ENCODE measurements around the gene FAM236B.
"Not testable (repeated sequence)": the region's sequence is repeated elsewhere in the genome, so short reads cannot be mapped to it uniquely, and the experiment has no call there.

The FAM236B gene

GRCh38 chrX:72782560-72782959 is at the start of gene FAM236B:
Gene FAM236B, minus strand, starts transcription at chrX:72782660. Its CDS starts 100 bp downstream, at chrX:72782560.
- not testable (repeated sequence) for DNase-seq (ENCODE audit: low spot score)

GRCh38 chrX:72830701-72831100 is 48.2 kb upstream of the FAM236B start:
- DNase-seq (ENCODE audit: low spot score), result not testable (repeated sequence)

- DNase-seq (ENCODE audit: low spot score), result not testable (repeated sequence)
Observed at GRCh38 chrX:72808110-72808509, 25.6 kb upstream of the FAM236B start, which contains the start of gene FAM236D. Gene FAM236D, minus strand, starts transcription at chrX:72808210. Its CDS starts 100 bp downstream, at chrX:72808110.

- not testable (repeated sequence) for DNase-seq (ENCODE audit: low spot score)
Observed at GRCh38 chrX:72790390-72790789, 7.9 kb upstream of the FAM236B start.

- DNase-seq (ENCODE audit: low spot score), result not testable (repeated sequence)
Observed at GRCh38 chrX:72788142-72788541, 5.7 kb upstream of the FAM236B start.

GRCh38 chrX:72783964-72784363 is 1.5 kb upstream of the FAM236B start:
- DNase-seq (ENCODE audit: low spot score), result not testable (repeated sequence)

GRCh38 chrX:72783365-72783936 is 991 bp upstream of the FAM236B start:
- DNase-seq (ENCODE audit: low spot score), result not testable (repeated sequence)

GRCh38 chrX:72778146-72778545 is 4.3 kb downstream of the FAM236B start:
- DNase-seq (ENCODE audit: low spot score), result not testable (repeated sequence)

GRCh38 chrX:72777467-72777790 is 5.0 kb downstream of the FAM236B start:
- DNase-seq (ENCODE audit: low spot score), result not testable (repeated sequence)

GRCh38 chrX:72776653-72777466 is 5.6 kb downstream of the FAM236B start, which contains the start of gene DMRTC1B:
Gene DMRTC1B, plus strand, starts transcription at chrX:72776890. Its CDS starts 68,246 bp downstream, at chrX:72845136.
- not testable (repeated sequence) for DNase-seq (ENCODE audit: low spot score)

- not testable (repeated sequence) for DNase-seq (ENCODE audit: low spot score)
Observed at GRCh38 chrX:72760454-72760853, 22.0 kb downstream of the FAM236B start.

GRCh38 chrX:72748545-72748944 is 33.9 kb downstream of the FAM236B start:
- not testable (repeated sequence) for DNase-seq (ENCODE audit: low spot score)

GRCh38 chrX:72745546-72745945 is 36.9 kb downstream of the FAM236B start:
- DNase-seq (ENCODE audit: low spot score), result not testable (repeated sequence)

GRCh38 chrX:72735561-72735960 is 46.9 kb downstream of the FAM236B start:
- no peak for DNase-seq (ENCODE audit: low spot score)

GRCh38 chrX:72733636-72734035 is 48.8 kb downstream of the FAM236B start:
- not testable (repeated sequence) for DNase-seq (ENCODE audit: low spot score)

Data from hematopoietic multipotent progenitor cell treated with erythropoietin and hydrocortisone succinate and interleukin-3 and kit ligand, for 15 days (in vitro differentiated cells).